K562 treated with DMSO at 1 percent for 24 hours (cell line): ENCODE measurements around the gene KCNMB1. TPM values are rescaled to one million over a fixed set of nuclear protein-coding genes. Genes with fewer than 3 reads are reported as not detected.

Source experiments
- total RNA-seq: library from RNA; unstranded; fragments of 300-600 nt; gene quantifications from 2 replicates; pipeline ENCODE4 v1.2.3, GENCODE V29; 2022; ENCODE audit warnings: low read depth; ENCODE audit not compliant: insufficient read depth

Gene KCNMB1, protein sequence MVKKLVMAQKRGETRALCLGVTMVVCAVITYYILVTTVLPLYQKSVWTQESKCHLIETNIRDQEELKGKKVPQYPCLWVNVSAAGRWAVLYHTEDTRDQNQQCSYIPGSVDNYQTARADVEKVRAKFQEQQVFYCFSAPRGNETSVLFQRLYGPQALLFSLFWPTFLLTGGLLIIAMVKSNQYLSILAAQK
- not detected in 2 replicates for total RNA-seq

DNA sequence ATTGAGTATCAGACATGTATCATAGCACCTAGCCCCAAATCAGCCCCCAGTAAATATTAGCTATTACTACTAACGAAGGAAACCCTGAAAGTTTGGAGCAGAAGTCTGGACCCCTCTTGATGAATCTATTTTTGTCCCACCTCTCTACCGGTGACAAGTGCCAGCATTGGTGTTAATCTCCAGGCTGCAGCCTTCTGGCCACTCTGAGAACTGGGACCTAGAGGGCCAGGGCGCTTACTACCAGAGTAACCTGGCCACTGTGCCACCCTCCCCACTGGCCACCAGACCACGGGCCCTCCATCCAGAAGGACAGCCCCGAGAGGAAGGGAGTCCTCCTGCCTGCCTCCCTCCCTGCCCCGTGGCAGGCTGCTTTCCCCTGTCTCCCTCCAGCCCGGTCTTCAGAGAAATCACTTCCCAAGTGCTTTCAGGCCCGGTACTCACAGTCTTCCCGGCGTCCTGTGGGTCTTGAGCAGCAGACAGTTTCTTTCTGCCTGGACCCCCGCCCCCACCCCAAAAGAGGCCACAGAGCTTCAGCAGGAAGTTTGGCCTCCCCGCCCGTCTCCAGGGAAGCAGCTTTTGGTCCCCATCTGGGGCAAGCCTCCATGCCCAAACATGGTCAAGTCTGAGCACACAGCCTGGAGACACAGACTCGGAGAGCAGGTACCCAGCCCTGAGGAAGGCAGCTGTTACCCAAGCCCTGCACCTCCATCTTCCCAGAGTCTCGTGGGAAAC is at the start of gene KCNMB1:
KCNMB1 (minus strand) TSS at position 550 of the 732 bp plus-strand sequence. CDS start 3,920 bp downstream, outside the sequence.

Other genes with a start within 250 kb of the KCNMB1 start
- gene C5orf58, start 156.4 kb downstream of the KCNMB1 start, total RNA-seq = 2.1 and 3.0 TPM in 2 replicates
- 18.3 and 21.6 TPM in 2 replicates for gene LCP2, start 91.6 kb downstream of the KCNMB1 start, total RNA-seq
- not detected in 2 replicates for gene KCNIP1, start 114.7 kb upstream of the KCNMB1 start, total RNA-seq